ENCODE measurements around the gene CROCC.

Gene CROCC

DNA sequence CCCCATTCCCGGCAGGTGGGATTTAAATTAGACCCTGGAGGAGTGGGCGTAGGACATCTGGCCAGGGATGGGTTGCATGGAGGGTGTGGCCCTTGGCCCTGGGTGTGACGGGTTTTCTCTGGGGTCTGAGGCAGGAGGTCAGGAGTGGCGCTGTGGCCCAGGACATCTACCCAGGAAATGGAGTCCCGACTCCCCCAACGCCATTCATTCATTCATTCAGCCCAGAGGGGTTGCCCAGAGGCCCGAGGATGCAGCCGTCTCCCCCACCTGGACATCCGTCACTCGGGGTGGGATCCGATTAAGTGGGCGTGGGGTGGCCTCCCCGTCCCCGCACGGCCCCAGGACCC lies 89.3 kb downstream of the CROCC start:
- no peak for DNase-seq (ENCODE audit: low spot score)

DNA sequence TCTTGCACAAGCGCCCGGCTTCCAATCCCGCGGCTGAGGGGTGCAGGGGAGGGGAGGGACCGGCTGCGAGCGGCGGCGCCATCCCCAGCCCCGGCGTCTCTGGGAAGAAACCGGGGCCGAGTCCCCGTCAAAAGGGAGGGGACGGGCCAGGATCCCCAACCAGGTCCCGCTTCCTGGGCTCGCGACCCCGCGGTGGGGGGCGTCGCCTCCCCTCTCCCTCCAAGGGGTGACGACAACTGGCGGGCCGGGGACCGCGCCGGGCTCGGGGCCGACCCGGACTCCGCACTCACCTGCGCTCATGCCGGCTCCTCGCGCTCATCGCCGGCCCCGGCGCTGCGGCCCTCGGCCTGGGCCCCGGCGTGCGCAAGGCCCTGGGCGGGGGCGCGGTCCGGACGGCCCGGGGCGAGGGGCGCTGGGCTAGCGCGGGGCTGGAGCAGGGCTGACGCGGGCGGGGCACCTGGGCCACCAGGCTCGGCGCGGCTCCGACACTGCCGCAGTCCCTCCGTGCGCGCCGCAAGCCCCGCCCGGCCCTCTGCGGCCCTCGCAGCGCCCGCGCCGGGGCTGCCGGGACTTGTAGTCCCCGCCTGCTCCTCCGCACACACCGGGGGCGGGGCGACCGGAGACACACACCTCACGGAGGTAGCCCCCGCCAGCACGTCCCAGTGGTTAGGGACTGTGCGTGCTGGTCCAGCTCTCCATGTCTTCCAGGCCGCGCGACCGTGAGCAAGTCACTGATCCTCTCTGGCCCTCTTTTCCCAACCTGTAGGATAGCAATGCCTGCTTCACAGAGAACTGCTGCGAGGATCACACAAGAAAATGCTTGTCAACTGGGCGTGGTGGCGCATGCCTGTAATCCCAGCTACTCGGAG lies 89.9 kb downstream of the CROCC start, which contains the start of gene ATP13A2:
Gene ATP13A2, minus strand, starts transcription at position 490 of the 869 bp plus-strand sequence. Its CDS starts 190 bp downstream, at position 300.
- peak; percentile 78 for DNase-seq (ENCODE audit: low spot score)

- no peak for DNase-seq (ENCODE audit: low spot score)
These were observed 91.2 kb downstream of the CROCC start for GRCh38 chr1:17012775-17013490.

- DNase-seq (ENCODE audit: low spot score) = no peak
These were observed 92.0 kb downstream of the CROCC start for GRCh38 chr1:17013491-17014320.

- no peak for DNase-seq (ENCODE audit: low spot score)
These were observed 93.2 kb downstream of the CROCC start for GRCh38 chr1:17014671-17015567.

DNA sequence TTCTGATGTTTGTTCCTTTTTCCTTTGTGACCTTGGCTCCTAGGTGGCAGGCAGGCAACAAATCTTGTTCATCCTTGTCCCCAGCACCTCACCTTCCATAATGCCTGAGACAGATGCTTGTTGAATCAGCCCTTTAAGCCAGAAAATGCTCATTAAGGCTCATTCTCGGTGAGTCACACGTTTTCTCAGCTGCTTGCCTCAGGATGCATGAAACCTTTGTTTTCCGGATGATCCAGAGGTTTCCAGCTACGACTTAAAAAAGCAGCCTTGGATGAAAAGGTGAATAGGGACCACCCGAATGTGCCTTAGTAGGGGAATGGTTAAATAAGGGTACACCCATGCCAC lies 94.6 kb downstream of the CROCC start:
- DNase-seq (ENCODE audit: low spot score) = no peak

DNA sequence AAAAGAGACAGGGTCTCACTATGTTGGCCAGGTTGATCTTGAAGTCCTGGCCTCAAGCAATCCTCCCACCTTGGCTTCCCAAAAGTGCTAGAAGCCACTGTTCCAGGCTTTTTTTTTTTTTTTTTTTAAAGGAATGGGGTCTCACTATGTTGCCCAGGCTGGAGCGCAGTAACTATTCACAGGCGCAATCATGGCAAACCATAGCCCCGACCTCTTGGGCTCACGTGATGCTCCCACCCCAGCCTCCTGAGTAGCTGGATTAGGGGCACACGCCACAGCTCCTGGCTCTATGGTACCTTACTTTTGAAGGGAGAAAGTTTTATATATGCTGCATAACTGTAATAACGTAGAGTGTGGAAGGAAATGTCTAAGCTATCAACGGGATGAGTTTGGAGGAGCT lies 95.7 kb downstream of the CROCC start:
- no peak for DNase-seq (ENCODE audit: low spot score)

GRCh38 chr1:17018849-17019248 lies 97.1 kb downstream of the CROCC start:
- DNase-seq (ENCODE audit: low spot score) = no peak

- DNase-seq (ENCODE audit: low spot score) = no peak
These were observed 98.8 kb downstream of the CROCC start for GRCh38 chr1:17020502-17020901.

DNA sequence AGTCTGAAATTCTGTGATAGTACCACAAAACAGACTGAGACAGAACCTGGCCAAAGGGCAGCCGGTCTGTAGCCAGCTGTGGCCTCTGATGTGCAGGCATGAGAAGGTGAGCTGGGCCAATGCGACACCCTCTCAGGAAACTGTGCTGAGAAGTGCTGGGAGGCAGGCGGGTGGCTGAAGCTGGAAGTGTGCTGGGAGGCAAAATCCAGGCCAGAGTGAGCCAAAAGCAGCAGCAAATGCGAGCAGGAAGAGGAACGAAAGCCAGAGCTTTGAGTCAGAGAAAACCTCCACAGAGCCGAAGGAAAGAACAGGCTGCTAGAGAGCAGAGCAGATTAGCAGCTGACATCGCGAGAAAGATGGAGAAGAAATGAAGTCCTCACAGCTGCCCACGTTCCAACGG lies 100.2 kb downstream of the CROCC start:
- no peak for DNase-seq (ENCODE audit: low spot score)

Small RNA genes lying within 50 kb of the gene (small RNA-seq; reads per million reads assigned to genes)
- gene RNU1-2 (0 to 0.08 reads per million in 2 experiments), gene RNU1-5P (0 reads per million in 2 experiments)
